ENCODE results near the gene HDGFL2. TPM values are rescaled to one million over a fixed set of nuclear protein-coding genes. Genes with fewer than 3 reads are reported as not detected.

Gene HDGFL2
- total and polyA plus RNA-seq, 12 donors, result 20.5 to 40.9 (median 28.0) TPM

- DNase-seq (no peak), ATAC-seq (no peak)
- Histone ChIP-seq H3K27me3 (no peaks in the 10 kb centered on the region), H3K27ac (no peak overlapping the region), H3K9me3 (no peaks in the 10 kb centered on the region), H3K4me3 (no peak overlapping the region), H3K4me1 (no peaks in the 10 kb centered on the region), H3K36me3 (peaks cover 0 to 91% (median 51%) of the 10 kb centered on the region in 9 donors)
- WGBS, 2 donors, result 89 to 90% methylated on average over 18 of the region's 18 CpGs
- no peak for TF ChIP-seq CTCF (IDR thresholded peaks at IDR 0.05)
- intact Hi-C loops (cut with DNase I), result no loop called here
Observed at GRCh38 chr19:4496304-4496703, 24.2 kb downstream of the HDGFL2 start.

- intact Hi-C loops (cut with DNase I), result no loop called here
- no peaks in the 10 kb centered on the region for H3K9me3 ChIP-seq
- DNase-seq (no peak), ATAC-seq (no peak)
- WGBS, 2 donors, result 91% methylated on average over 25 of the region's 25 CpGs
- H3K36me3 ChIP-seq, result peaks cover 0 to 97% (median 50%) of the 10 kb centered on the region in 9 donors
- TF ChIP-seq CTCF (IDR thresholded peaks at IDR 0.05), result no peak
- no peaks in the 10 kb centered on the region for H3K27me3 ChIP-seq
- no peak overlapping the region for H3K4me3 ChIP-seq
- H3K27ac ChIP-seq, result no peak overlapping the region
- H3K4me1 ChIP-seq, result no peaks in the 10 kb centered on the region
Observed at GRCh38 chr19:4497770-4498389, 25.8 kb downstream of the HDGFL2 start.

GRCh38 chr19:4498694-4499093 lies 26.6 kb downstream of the HDGFL2 start:
- intact Hi-C loops (cut with DNase I), result no loop called here
- Histone ChIP-seq H3K9me3 (no peaks in the 10 kb centered on the region), H3K4me3 (no peak overlapping the region), H3K27me3 (no peaks in the 10 kb centered on the region), H3K36me3 (peaks cover 0 to 100% (median 53%) of the 10 kb centered on the region in 9 donors), H3K4me1 (no peaks in the 10 kb centered on the region), H3K27ac (no peak overlapping the region)
- ATAC-seq (no peak), DNase-seq (no peak)
- WGBS, 2 donors, result 94 to 97% methylated on average over 12 of the region's 12 CpGs
- no peak for TF ChIP-seq CTCF (IDR thresholded peaks at IDR 0.05)

- peaks cover 0 to 100% (median 52%) of the 10 kb centered on the region in 9 donors for H3K36me3 ChIP-seq
- no peak for ATAC-seq
- WGBS, 2 donors, result 96% methylated on average over 23 of the region's 23 CpGs
Observed at GRCh38 chr19:4499318-4499717, 27.2 kb downstream of the HDGFL2 start.

More at GRCh38 chr19:4499318-4499717, 27.2 kb downstream of the HDGFL2 start:
- no peaks in the 10 kb centered on the region for H3K9me3 ChIP-seq
- no peak overlapping the region for H3K4me3 ChIP-seq
- no peak for DNase-seq
- no peaks in the 10 kb centered on the region for H3K27me3 ChIP-seq
- H3K4me1 ChIP-seq, result no peaks in the 10 kb centered on the region
- intact Hi-C loops (cut with DNase I), result no loop called here
- no peak overlapping the region for H3K27ac ChIP-seq
- TF ChIP-seq CTCF (IDR thresholded peaks at IDR 0.05), result no peak

Data from heart right ventricle (tissue), 16 donors.